Measurements from ENCODE around the gene PSG11.
"Not testable (repeated sequence)": the region's sequence is repeated elsewhere in the genome, so short reads cannot be mapped to it uniquely, and the experiment has no call there.

Gene PSG11
- 0 reads per million in 4 experiments for total RNA-seq

DNA sequence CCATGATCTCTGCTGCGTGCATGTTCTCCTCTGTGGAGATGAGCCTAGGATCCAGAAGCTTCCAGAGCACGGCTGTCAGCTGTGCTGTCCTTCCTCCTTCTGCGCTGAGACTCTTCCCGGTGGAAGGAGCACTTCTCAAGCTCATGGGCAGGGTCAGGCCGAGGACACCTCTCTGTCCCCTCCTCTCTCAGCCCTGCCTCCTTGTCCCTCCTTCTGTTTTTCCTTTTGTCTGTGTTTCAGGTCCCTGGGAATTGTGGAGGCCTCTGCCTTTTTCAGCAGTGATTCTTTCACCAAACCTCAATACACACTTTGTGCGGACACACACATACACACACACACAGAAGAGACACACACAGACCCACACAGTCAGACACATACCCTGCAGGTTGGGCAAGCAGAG lies at the start of gene PSG11:
Gene PSG11 (minus strand): TSS at position 101 of the 400 bp plus-strand sequence. CDS start 97 bp downstream, at position 4.
- not testable (repeated sequence) for DNase-seq

DNA sequence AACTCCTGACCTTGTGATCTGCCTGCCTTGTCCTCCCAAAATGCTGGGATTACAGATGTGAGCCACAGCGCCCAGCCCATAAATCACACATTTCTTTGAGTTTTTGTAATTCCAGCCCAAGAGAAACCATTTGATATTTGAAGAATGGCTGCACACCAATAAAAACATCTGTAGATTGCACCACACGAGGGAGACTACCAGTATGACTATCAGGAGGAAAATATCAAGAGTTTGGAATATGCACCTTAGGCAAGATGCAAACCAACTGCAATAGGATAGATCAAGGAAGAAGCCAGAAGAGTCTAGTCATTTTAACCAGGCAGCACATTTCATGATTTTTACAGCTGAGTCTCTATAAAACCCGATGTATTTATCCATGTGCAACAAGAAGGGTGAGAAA lies 36.1 kb upstream of the PSG11 start:
- not testable (repeated sequence) for DNase-seq

DNA sequence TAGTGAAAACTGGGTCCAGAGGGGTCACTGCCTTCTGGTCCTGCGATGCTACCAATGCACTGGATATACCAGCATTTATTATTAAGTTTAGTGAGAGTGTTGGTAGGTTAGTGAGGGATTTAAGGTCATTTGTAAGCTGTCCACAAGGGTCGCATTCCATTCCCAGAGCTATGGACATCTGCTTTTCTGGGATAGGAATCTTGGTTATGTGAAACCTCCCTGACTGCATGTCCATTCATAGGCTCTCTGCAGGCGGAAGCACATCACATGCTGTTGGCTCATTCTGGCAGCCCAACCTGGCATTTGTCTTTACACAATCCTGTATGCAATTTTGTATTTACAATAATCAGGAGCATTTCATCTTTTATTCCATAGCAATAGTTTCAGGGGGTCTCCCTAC lies 35.1 kb upstream of the PSG11 start:
- not testable (repeated sequence) for DNase-seq

DNA sequence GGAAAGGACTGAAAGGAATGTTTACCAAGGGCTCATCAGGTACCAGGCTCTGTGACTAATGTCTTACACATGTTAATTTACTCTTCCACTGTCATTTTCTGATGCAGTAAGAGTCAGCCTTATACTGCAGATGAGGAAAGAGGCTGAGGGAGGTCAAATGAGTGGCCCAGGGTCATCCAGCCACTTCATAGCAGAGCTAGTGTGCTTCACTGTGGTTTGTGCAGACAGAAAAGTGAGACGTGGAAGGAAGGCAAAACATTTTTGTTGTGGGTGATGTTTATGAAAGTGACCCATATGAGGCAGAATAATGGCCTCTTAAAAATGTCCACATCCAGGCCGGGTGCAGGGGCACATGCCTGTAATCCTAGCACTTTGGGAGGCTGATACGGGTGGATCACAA lies 34.0 kb upstream of the PSG11 start:
- not testable (repeated sequence) for DNase-seq

DNA sequence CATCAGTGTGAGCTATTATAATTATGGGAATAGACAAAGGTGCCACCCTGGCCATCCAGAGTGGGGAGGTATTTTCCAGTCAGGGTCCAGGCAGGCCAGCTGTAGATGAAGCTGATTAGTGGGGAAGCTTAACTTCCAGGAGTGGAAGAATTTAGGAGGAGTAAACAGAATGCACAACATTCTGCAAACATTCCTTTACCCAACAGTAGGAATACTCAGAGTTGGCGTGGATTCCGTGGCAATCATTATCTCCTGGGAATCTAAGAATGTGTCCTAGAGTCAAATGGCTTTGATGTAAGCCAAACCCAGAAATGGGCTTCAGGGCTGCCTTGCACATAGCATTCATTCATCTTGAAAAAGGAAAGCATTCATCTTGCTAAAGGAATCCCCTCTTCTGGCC lies 33.2 kb upstream of the PSG11 start:
- DNase-seq = not testable (repeated sequence)

DNA sequence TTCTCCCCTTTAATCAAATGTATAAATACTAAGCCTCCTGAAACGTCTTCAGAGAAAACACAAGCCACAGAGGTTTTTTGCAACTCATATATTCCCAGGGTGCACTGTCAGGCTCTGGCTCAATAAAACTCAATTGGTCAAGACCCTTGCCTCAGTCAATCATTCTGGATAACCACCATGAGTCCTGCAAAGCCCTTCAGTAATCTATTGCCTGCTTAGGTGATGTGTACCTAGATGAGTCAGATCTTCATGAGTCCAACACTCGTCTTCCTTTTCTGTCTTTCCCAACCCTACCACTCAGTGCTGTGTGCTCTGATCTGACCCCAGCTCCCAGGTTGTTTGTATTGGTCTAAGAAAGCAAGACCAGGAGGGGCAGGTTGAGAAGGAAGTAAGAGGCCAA lies 32.2 kb upstream of the PSG11 start:
- DNase-seq = not testable (repeated sequence)

DNA sequence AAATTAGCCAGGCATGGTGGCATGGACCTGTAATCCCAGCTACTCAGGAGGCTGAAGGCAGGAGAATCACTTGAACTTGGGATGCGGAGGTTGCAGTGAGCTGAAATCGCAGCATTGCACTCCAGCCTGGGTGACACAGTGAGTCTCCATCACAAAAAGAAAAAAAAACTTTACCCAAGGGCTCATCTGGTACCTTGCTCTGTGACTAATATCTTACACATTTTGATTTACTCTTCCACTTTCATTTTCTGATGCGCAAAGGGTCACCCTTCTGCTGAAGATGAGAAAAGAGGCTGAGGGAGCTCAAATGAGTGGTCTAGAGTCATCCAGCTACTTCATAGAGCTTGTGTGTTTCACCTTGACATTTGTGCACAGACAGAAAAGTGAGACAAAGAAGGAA lies 21.7 kb upstream of the PSG11 start:
- DNase-seq = not testable (repeated sequence)

DNA sequence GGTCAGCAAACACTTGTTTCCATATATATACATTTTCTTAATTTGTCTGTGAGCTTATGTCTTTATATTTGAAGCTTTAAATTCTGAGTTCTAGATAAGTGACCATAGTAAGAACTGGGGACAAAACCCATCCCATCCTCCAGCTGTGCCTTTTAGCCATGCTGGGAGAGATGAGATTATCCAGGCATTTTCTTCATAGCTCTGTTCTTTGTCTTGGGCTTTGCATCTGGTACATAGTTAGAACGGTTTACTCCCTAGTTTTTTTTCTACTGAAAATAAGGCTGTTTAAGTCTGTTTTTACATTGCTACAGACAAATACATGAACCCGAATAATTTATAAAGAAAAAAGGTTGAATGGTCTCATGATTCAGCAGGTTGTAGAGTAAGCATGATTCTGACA lies 20.3 kb upstream of the PSG11 start:
- not testable (repeated sequence) for DNase-seq

DNA sequence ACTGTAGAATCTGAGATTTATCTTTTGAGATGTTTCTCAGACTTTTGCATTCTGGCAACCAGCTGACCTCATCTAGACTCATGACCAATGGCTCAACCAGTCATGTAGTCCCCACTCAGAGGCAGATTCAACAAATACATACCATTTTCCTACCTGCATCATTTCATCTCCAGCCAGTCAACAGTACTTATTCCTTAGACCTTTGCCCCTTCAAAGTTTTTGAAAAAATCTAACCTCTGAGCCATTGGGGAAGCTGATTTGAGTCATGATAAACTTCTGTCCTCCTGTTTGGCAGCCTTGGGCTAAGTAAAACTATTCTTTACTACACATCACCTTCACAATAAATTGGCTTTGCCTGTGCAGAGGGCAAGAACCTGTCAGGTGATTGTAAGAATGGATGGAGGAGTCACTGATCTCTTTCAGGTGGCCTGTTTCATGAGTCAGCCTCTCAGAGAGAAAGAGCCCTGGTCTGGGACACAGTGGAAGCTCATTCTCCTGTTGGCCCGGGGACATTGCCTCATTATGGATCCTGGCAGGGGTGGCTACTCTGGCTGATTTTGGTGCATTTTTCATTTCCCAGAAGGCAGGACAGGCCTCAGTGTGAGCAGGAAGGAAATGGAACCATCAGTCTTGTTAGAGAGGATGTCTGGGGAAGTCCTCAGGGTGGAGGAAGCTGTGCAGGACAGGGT lies 17.4 kb upstream of the PSG11 start:
- DNase-seq = not testable (repeated sequence)

DNA sequence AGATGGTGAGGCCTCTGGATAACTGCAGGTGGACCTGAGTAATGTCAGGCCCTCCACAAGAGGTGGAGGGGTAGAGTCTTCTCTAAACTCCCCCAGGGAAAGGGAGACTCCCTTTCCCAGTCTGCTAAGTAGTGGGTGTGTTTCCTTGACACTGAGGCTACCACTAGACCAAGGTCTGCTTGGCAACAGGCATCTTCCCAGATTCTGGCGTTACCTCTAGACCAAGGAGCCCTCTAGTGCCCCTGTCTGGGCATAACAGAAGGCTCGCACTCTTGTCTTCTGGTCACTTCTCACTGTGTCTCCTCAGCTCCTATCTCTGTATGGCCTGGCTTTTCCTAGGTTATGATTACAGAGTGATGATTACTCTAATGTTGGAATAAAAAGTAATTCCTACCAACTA lies 5.4 kb upstream of the PSG11 start:
- not testable (repeated sequence) for DNase-seq

DNA sequence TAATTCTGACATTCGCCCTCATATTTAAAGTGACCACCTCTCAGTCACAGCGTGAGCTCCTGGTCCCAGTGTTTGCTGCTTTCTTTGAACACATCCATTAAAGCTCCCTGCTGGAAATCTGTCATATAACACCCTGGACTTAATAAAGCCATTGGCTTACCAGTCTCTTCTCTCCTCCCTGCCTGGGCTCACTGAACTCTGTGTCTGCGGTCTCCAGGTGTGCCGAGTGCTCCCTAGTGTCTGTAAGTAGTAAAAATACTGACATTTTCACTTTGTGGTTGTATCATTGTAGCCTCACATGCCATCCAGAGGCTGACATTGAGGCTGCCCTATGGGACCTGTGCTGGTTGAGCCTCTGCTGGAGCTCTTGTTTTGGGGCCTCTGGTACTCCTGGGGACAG lies 2.6 kb upstream of the PSG11 start:
- no peak for DNase-seq

DNA sequence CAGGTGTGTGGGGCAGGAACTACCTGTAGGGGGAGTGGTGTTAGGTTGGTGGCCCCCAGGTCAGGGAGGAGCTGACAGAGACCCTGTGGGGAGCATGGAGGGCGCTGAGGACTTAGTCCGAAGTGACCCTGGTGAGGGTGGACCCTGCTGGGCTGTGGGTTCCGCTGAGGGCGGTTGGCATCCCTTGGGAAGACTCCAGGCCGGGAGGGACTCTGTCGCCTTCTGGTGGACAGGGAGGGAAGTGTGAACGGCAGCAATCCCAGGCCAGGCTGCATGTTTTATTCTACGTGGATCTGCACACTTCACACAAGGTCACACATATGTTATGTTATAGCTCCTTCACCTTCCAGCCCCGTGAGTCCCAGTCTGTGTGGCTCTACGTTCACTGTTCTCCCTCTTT lies 1.7 kb upstream of the PSG11 start:
- not testable (repeated sequence) for DNase-seq

DNA sequence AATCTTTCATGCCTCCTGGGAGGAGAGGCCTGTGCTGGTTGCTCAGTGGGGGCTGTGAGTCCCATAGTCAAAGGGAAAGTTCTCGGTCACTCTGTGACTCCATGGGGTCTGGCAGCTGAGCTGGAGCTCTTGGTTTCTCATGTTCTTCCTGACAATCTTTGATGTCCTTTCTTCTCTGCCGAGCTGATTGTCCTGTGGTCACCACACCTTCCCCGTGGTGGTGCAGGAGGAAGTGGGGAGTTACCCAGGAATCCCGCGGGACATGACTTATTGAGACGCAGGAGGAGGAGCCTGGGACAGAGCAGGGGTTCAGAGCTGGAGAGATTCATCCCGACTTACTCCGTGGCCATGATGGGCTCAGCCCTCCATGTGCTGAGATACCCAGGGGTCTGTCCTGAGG lies 792 bp upstream of the PSG11 start:
- DNase-seq = not testable (repeated sequence)

DNA sequence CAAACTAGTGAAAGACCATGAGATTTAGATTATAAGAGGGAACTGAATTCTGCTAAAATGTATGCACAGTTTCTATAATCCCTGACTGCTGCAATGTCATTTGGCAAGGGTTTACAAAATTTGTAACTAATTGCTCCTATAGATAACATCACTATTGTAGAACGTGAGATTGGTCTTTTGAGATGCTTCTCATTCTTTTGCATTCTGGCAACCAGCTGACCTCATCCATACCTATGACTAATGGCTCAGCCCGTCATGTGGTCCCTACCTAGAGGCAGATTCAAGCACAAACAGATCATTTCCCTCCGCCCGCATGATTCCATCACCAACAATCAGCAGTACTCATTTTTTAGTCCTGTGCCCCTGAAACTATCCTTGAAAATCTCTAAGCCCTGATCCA lies 4.2 kb downstream of the PSG11 start:
- not testable (repeated sequence) for DNase-seq

DNA sequence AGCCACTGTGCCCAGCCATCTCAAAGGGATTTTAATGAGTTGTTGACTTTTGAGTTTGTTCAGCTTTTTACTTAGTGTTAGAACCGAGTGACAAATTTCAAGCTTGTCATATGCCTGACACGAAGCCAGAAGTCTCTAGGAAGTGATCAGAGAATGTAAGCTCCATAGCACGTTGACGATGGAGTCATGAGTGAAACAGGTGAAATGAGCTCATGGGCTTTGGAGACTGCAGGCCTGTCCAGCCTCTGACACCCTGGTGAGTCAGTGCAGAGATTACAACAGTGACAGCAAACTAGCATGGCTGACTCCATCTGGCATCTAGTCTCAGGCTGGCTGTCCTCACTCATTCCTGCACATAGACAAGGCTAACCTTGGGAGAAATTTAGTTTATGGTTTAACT lies 4.6 kb downstream of the PSG11 start:
- not testable (repeated sequence) for DNase-seq

DNA sequence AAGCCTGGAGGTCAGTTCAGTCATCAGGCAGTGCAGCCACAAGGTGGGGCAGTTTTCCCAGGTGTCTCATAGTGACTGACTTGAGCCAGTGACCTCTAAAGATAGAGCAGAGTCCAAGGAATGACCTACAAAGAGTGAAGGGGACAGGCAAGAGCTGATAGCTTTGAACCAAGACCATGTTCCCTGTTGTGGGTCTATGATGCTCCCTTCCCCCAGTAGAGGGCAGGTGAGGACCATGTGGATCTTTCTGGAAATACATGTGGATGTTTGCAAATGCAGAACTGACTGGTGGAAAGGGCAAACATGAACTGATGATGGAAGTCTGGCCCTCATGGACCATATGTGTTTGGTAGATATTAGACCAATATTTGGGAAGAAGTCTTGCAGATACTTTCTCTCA lies 6.7 kb downstream of the PSG11 start:
- DNase-seq = not testable (repeated sequence)

DNA sequence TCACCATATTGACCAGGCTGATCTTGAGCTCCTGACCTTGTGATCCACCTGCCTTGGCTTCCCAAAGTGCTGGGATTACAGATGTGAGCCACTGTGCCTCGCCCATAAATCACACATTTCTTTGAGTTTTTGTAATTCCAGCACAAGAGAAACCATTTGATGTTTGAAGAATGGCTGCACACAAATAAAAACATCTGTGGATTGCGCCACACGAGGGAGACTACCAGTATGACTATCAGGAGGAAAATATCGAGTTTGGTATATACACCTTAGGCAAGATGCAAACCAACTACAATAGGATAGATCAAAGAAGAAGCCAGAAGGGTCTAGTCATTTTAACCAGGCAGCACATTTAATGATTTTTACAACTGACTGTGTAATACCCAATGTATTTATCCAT lies 20.4 kb downstream of the PSG11 start:
- DNase-seq = not testable (repeated sequence)

DNA sequence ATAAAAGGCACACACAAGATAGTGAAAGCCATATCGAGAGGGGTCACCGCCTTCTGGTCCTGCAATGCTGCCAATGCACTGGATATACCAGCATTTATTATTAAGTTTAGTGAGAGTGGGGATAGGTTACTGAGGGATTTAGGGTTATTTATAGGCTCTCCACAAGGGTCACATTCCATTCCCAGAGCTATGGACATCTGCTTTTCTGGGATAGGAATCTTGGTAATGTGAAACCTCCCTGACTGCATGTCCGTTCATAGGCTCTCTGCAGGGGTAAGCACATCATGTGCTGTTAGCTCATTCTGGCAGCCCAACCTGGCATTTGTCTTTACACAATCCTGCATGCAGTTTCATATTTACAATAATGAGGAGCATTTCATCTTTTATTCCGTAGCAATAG lies 21.4 kb downstream of the PSG11 start:
- not testable (repeated sequence) for DNase-seq

DNA sequence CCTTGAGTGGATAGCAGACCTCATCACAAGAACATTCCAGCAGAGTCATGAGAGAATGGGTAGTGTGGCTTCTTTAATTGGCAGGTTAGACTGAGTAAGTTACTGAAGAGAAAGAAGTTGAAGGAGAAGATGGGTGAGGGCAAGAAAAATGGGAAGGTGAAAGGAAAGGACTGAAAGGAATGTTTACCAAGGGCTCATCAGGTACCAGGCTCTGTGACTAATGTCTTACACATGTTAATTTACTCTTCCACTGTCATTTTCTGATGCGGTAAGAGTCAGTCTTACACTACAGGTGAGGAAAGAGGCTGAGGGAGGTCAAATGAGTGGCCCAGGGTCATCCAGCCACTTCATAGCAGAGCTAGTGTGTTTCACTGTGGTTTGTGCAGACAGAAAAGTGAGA lies 22.6 kb downstream of the PSG11 start:
- DNase-seq = not testable (repeated sequence)

DNA sequence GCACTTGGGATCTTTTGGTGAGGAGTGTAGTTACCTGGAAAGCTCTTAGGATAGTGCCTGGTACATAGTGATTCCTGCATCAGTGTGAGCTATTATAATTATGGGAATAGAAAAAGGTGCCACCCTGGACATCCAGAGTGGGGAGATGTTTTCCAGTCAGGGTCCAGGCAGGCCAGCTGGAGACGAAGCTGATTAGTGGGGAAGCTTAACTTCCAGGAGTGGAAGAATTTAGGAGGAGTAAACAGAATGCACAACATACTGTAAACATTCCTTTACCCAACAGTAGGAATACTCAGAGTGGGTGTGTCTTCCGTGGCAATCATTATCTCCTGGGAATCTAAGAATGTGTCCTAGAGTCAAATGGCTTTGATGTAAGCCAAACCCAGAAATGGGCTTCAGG lies 23.3 kb downstream of the PSG11 start:
- not testable (repeated sequence) for DNase-seq

DNA sequence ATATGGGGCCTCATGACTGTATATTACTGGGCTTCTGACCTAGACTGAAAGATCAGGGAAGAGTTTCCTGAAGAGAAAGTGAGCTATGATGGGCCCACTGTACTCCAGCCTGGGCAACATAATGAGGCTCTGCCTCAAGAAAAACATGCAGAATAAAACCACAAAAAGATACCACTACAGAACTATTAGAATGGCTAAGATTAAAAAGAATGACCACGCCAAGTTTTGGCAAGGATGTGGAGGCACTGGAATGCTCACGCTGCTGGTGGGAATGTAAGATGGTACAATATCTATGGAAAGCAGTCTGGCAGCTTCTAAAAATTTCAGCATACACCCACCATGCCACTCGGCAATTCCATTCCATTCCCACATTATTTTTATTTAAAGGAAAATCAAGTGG lies 30.1 kb downstream of the PSG11 start:
- DNase-seq = not testable (repeated sequence)

DNA sequence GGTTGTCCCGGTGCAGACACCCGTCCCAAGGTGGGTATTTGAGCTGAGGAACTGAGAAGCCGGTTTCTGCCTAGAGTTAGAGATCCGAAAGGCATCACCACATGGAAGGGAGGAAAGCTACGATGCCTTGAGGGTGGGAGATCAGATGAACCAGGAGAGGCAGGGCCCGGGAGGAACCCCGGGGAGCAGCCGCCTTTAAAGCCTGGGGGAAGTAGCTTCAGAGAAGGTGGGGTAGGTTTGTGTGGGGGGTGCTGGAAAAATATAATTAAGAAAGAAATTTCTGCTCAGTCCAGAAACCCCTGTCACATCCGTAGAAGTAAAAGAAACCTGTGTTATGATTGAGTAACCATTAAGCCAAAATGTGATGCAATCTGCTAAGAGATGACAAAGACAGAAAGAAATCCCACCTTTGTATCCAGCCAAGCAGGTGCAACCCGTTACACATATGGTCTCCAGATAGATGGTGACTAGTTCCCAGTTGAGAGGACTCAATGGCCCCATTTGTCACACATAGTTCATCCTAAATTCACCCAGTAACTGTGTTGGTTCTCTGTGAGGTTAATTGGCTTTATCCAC lies 34.2 kb downstream of the PSG11 start:
- DNase-seq = not testable (repeated sequence)

DNA sequence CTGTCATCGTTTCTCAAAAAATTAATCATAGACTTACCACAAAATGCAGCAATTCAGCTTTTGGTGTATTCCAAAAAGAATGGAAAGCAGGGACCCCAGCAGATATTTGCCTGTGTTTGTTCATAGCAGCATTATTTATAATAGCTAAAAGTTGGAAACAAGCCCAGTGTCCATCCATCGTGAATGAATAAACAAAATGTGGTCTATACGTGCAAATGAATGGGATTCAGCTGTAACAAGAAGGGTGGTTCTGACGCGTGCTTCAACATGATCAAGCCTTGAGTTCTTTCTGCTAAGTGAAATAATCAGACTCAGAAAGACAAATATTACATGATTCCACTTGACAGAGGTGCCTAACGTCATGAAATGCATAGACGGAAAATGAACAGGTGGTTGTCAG lies 36.4 kb downstream of the PSG11 start:
- DNase-seq = no peak

DNA sequence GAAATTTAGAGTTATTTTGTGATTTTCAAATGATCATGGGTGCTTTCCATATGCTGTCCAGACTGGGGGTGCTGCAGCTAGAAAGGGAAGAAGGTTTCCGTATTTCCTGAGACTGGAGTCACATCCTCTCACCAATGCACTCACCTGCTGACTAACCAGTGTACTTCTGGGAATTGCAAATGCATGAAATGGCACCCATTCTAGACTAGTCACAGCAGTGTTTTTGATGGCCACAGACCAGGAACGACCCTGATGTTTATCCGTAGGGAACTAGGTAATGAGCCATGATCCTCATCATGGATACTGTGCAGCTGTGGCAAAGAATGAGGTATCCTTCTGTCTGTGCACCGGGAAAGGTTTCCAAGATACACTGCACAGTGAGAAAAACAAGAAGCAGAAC lies 37.1 kb downstream of the PSG11 start:
- DNase-seq = not testable (repeated sequence)

DNA sequence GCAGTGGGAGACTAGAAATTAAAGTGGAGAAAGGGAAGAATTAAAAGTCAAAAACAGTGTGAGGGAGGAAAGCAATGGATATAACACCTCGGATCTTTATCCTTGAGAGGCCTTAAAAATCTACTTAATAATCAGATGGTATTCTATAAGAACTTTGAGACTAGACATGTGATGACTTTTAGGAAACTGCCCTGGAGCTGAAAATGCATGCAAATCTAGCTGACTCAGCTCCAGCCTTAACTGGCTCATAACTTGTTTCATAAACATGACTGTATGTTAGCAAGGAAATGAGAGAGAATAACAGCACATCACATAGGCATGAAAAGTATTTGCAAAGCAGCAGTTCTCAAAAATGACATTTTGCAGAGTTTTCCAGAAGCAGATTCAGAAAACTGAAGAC lies 38.1 kb downstream of the PSG11 start:
- DNase-seq = not testable (repeated sequence)

Measured in effector CD8-positive, alpha-beta T cell (primary cell).